ENCODE measurements around the gene KERA. TPM values are rescaled to one million over a fixed set of nuclear protein-coding genes. Genes with fewer than 3 reads are reported as not detected.

The KERA gene
- total and polyA plus RNA-seq, 9 of the 15 experiments (the other 6 are each of a cell fraction or from before 2014, with no cell fraction given) = not detected

- no peak overlapping the region for H3K27ac ChIP-seq (ENCODE audit: extremely low read depth, low read depth, low read length)
- no peaks in the 10 kb centered on the region for H3K79me2 ChIP-seq (ENCODE audit: control insufficient read depth, insufficient read depth, low read length)
- ChIA-PET POLR2A (no interaction called here), CTCF (ENCODE audit: low intra/inter-chr PET ratio) (no interaction called here)
- no peaks in the 10 kb centered on the region for H3K9me1 ChIP-seq (ENCODE audit: control insufficient read depth, insufficient read depth, low read length)
- in situ Hi-C loops (cut with MboI) (no loop called here), intact Hi-C loops (cut with micrococcal nuclease) (no loop called here)
- H3K9ac ChIP-seq (ENCODE audit: insufficient read depth in 1 of 2, low read depth in 2 of 2, low read length in 2 of 2) = no peak overlapping the region
- no peaks in the 10 kb centered on the region for H3K36me3 ChIP-seq (ENCODE audit: control insufficient read depth, insufficient read depth, low read length)
- DNase-seq (ENCODE audit: extremely low read depth in 1 of 4, low spot score in 3 of 4) (no peak), ATAC-seq (no peak), FAIRE-seq (no peak)
- H3K4me2 ChIP-seq (ENCODE audit: insufficient read depth, low read length) = no peak overlapping the region
- 0 out of 2 replicates have a peak, but pooled peaks cover 2% of the 10 kb centered on the region for H3K9me3 ChIP-seq (replicated peaks; ENCODE audit: control insufficient read depth, insufficient read depth, low read depth, low read length)
- TF ChIP-seq NKRF (IDR thresholded peaks at IDR 0.05; ENCODE audit: borderline replicate concordance) (no peak), SETDB1 (IDR thresholded peaks at IDR 0.05; ENCODE audit: low read length) (no peak), EHMT2 (IDR thresholded peaks at IDR 0.05) (no peak), SOX6 (IDR thresholded peaks at IDR 0.05) (no peak)
- H3K4me1 ChIP-seq (replicated peaks in 1 of 2; ENCODE audit: control insufficient read depth in 2 of 2, insufficient read depth in 2 of 2, low read length in 2 of 2) = no peaks in the 10 kb centered on the region
- no TSS peak for BruUV-seq (replicated peaks)
- no peak overlapping the region for H3K4me3 ChIP-seq
- H4K20me1 ChIP-seq (replicated peaks; ENCODE audit: control insufficient read depth, insufficient read depth, low read length) = no peaks in the 10 kb centered on the region
- no peaks in the 10 kb centered on the region for H3K27me3 ChIP-seq (ENCODE audit: control insufficient read depth in 2 of 2, insufficient read depth in 2 of 2, low read length in 2 of 2)
- no peak overlapping the region for H2AFZ ChIP-seq (ENCODE audit: low read depth, low read length)
These were observed 1.4 kb upstream of the KERA start for GRCh38 chr12:91059211-91059610.

- CTCF ChIA-PET (ENCODE audit: low intra/inter-chr PET ratio) = no interaction called here
- intact Hi-C loops (cut with micrococcal nuclease) (no loop called here), in situ Hi-C loops (cut with MboI) (no loop called here)
- Histone ChIP-seq H3K27me3 (ENCODE audit: control insufficient read depth in 2 of 2, insufficient read depth in 2 of 2, low read length in 2 of 2) (no peaks in the 10 kb centered on the region), H3K9ac (ENCODE audit: insufficient read depth in 1 of 2, low read depth in 2 of 2, low read length in 2 of 2) (no peak overlapping the region), H3K27ac (ENCODE audit: extremely low read depth, low read depth, low read length) (no peak overlapping the region), H3K9me3 (replicated peaks; ENCODE audit: control insufficient read depth, insufficient read depth, low read depth, low read length) (0 out of 2 replicates have a peak, but pooled peaks cover 2% of the 10 kb centered on the region), H3K4me2 (ENCODE audit: insufficient read depth, low read length) (no peak overlapping the region), H3K4me1 (replicated peaks in 1 of 2; ENCODE audit: control insufficient read depth in 2 of 2, insufficient read depth in 2 of 2, low read length in 2 of 2) (no peaks in the 10 kb centered on the region), H3K4me3 (no peak overlapping the region), H3K9me1 (ENCODE audit: control insufficient read depth, insufficient read depth, low read length) (no peaks in the 10 kb centered on the region), H3K79me2 (ENCODE audit: control insufficient read depth, insufficient read depth, low read length) (no peaks in the 10 kb centered on the region), H4K20me1 (replicated peaks; ENCODE audit: control insufficient read depth, insufficient read depth, low read length) (no peaks in the 10 kb centered on the region), H2AFZ (ENCODE audit: low read depth, low read length) (no peak overlapping the region), H3K36me3 (ENCODE audit: control insufficient read depth, insufficient read depth, low read length) (no peaks in the 10 kb centered on the region)
- WGBS (ENCODE audit: insufficient coverage, low coverage, missing lambda C conversion rate) = 0% methylated on average over 1 of the region's 1 CpG
- DNase-seq (ENCODE audit: extremely low read depth in 1 of 4, low spot score in 3 of 4) = no peak
- BruUV-seq (replicated peaks) = no TSS peak
- ATAC-seq = no peak
- POLR2A ChIA-PET = no interaction called here
- no peak for FAIRE-seq
- no peak for TF ChIP-seq ZBTB40 (IDR thresholded peaks at IDR 0.05)
- no peak for TF ChIP-seq ZBTB40 (CRISPR knock-in tag; IDR thresholded peaks at IDR 0.05)
These were observed 962 bp upstream of the KERA start for GRCh38 chr12:91058786-91059185.
